HL-60 (cell line): Measurements from ENCODE around the gene SLC2A8.

Experiments
- DNase-seq, 2 experiments: peaks; one replicate each; pipeline ENCODE4 v3.0.0-alpha.2; 2010 to 2020; ENCODE audit warnings: low read depth in 1 of 2, low spot score in 1 of 2
- H3K27ac ChIP-seq: fragments of 250-450 bp; sonication (Bioruptor Pico); replicated peaks from 2 replicates; pipeline ENCODE4 v1.5.1; 2020; ENCODE audit warnings: mild to moderate bottlenecking, moderate library complexity
- H3K27me3 ChIP-seq: fragments of 250-450 bp; sonication (Bioruptor Pico); 2 replicates; pipeline ENCODE4 v1.5.1; 2021; ENCODE audit warnings: mild to moderate bottlenecking, moderate library complexity; ENCODE audit not compliant: insufficient read depth, poor library complexity, severe bottlenecking
- H3K4me3 ChIP-seq: replicated peaks from 2 replicates; pipeline ENCODE4 v1.5.1; 2011; ENCODE audit warnings: mild to moderate bottlenecking, control low read depth, low read length; ENCODE audit not compliant: insufficient read depth
- GABPA ChIP-seq: IDR thresholded peaks from 2 replicates; pipeline ENCODE4 v1.6.1; 2012; ENCODE audit warnings: low read depth
- POLR2AphosphoS5 ChIP-seq: IDR thresholded peaks from 2 replicates; pipeline ENCODE4 v1.6.1; 2012; ENCODE audit warnings: low read depth
- SPI1 ChIP-seq: IDR thresholded peaks from 2 replicates; pipeline ENCODE4 v1.6.1; 2012; ENCODE audit warnings: low read depth, mild to moderate bottlenecking, borderline replicate concordance
- TF ChIP-seq, protein P1 (sequence below): IDR thresholded peaks from 2 replicates; pipeline ENCODE4 v1.6.1; 2012; ENCODE audit warnings: low read depth; ENCODE audit not compliant: insufficient replicate concordance
- TF ChIP-seq, protein P2 (sequence below): IDR thresholded peaks from one replicate; pipeline ENCODE4 v1.5.1; 2011; ENCODE audit warnings: low read length, control low read depth, inconsistent platforms; ENCODE audit not compliant: insufficient read depth

SLC2A8 gene

DNA sequence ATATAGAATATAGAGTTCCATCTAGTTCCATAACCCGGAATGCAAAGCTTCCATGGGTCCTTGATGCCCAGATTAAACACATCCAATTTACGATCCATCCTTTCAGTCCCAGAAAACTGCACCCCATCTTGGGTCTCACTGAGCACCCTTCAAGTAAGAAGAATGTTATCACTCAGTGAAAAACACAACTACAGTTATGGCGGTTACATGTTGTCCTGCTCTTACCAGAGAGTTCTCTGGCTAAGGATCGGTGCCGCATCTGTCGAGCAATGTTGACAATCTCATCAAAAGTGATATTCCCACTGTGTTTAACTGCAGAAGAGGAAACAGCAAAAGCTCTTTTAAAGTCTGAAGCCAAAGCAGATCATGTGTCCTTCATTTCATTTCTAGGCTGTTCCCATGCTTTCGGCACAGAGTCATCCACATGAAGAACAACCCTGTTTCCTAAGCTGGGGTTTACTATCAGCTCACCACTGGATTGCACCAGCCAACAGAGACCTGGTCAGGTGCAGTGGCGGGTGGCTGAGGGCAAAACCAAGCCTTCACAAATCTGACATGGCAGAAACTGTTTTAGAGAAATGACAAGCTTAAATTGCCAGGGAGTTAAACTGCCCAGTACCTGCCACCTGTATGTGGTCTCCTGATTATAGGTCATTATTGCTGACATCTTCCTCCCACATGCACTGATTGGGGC, 51.3 kb downstream of the SLC2A8 start:
- H3K27me3 ChIP-seq: no peaks in the 10 kb centered on the region
- TF ChIP-seq, protein P1, sequence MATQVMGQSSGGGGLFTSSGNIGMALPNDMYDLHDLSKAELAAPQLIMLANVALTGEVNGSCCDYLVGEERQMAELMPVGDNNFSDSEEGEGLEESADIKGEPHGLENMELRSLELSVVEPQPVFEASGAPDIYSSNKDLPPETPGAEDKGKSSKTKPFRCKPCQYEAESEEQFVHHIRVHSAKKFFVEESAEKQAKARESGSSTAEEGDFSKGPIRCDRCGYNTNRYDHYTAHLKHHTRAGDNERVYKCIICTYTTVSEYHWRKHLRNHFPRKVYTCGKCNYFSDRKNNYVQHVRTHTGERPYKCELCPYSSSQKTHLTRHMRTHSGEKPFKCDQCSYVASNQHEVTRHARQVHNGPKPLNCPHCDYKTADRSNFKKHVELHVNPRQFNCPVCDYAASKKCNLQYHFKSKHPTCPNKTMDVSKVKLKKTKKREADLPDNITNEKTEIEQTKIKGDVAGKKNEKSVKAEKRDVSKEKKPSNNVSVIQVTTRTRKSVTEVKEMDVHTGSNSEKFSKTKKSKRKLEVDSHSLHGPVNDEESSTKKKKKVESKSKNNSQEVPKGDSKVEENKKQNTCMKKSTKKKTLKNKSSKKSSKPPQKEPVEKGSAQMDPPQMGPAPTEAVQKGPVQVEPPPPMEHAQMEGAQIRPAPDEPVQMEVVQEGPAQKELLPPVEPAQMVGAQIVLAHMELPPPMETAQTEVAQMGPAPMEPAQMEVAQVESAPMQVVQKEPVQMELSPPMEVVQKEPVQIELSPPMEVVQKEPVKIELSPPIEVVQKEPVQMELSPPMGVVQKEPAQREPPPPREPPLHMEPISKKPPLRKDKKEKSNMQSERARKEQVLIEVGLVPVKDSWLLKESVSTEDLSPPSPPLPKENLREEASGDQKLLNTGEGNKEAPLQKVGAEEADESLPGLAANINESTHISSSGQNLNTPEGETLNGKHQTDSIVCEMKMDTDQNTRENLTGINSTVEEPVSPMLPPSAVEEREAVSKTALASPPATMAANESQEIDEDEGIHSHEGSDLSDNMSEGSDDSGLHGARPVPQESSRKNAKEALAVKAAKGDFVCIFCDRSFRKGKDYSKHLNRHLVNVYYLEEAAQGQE: no peak
- TF ChIP-seq GABPA: no peak
- peak overlapping the region; percentile 94 for H3K27ac ChIP-seq
- DNase-seq: peak; percentile 13 to 41
- peak overlapping the region; percentile 83 for H3K4me3 ChIP-seq

- H3K27me3 ChIP-seq: no peaks in the 10 kb centered on the region
- TF ChIP-seq, protein P1: no peak
- no peak for TF ChIP-seq GABPA
- TF ChIP-seq POLR2AphosphoS5: no peak; the same call in 1 of the 2 replicates
- TF ChIP-seq, protein P2, sequence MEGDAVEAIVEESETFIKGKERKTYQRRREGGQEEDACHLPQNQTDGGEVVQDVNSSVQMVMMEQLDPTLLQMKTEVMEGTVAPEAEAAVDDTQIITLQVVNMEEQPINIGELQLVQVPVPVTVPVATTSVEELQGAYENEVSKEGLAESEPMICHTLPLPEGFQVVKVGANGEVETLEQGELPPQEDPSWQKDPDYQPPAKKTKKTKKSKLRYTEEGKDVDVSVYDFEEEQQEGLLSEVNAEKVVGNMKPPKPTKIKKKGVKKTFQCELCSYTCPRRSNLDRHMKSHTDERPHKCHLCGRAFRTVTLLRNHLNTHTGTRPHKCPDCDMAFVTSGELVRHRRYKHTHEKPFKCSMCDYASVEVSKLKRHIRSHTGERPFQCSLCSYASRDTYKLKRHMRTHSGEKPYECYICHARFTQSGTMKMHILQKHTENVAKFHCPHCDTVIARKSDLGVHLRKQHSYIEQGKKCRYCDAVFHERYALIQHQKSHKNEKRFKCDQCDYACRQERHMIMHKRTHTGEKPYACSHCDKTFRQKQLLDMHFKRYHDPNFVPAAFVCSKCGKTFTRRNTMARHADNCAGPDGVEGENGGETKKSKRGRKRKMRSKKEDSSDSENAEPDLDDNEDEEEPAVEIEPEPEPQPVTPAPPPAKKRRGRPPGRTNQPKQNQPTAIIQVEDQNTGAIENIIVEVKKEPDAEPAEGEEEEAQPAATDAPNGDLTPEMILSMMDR: no peak
- no peak for TF ChIP-seq SPI1
- peak overlapping the region; percentile 94 for H3K27ac ChIP-seq
- H3K4me3 ChIP-seq: peak overlapping the region; percentile 83
- DNase-seq: peak in 1 of 2 experiments; percentile 50
Measured at GRCh38 chr9:127449332-127449966, 52.5 kb downstream of the SLC2A8 start.

GRCh38 chr9:127450243-127450760, 53.3 kb downstream of the SLC2A8 start:
- Histone ChIP-seq H3K4me3 (peak overlapping the region; percentile 83), H3K27me3 (no peaks in the 10 kb centered on the region), H3K27ac (peak overlapping the region; percentile 94)
- DNase-seq: peak; percentile 20 to 57
- no peak for TF ChIP-seq GABPA
- peak; percentile 10 for TF ChIP-seq POLR2AphosphoS5

GRCh38 chr9:127450830-127451607, 54.0 kb downstream of the SLC2A8 start, which contains the start of the genes LRSAM1 and RPL12:
TSS of gene LRSAM1 (plus strand) at chr9:127451510. CDS start at chr9:127454528, 3,018 bp downstream.
TSS of gene RPL12 (minus strand) at chr9:127451406. CDS start at chr9:127451317, 89 bp downstream.
- H3K4me3 ChIP-seq: peak within 1 kb of the TSS; percentile 83
- peak; percentile 95 for DNase-seq
- no peaks in the 10 kb centered on the region for H3K27me3 ChIP-seq
- H3K27ac ChIP-seq: peak within 1 kb of the TSS; percentile 94
- TF ChIP-seq POLR2AphosphoS5 (peak; percentile 99), GABPA (0 out of 2 replicates have a peak, but pooled peaks have one; percentile 46), SPI1 (no peak; the same call in 1 of the 2 replicates)
- TF ChIP-seq, protein P1: peak; percentile 84
- TF ChIP-seq, protein P2: no peak
